ENCODE measurements around the gene NHS.

The NHS gene

DNA sequence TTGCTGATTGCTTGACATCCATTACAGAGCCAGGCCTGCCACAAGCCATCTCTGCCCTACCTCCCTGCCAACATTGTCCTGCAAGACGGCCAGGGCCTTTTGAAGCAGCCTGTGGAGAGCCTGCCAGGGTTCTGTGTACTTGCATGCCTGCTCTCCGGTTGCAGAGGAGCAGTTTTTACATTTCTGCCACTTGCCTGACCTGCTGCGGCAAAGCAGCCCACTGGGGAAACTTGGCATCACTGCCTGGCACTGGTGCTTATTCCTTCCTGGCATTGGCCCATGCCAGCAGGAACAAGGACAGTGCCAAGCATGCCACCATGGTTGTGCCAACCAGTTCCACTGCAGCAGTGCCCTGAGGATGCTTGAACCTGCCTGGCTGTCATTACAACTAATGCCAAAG is 167.1 kb downstream of the NHS start:
- Histone ChIP-seq H3K4me3 (ENCODE audit: low read length) (no peak overlapping the region), H2BK120ac (ENCODE audit: low read depth, low read length) (no peak overlapping the region), H3K9ac (ENCODE audit: low read length) (no peak overlapping the region), H3K79me2 (ENCODE audit: control insufficient read depth, insufficient read depth, low read length) (no peaks in the 10 kb centered on the region), H3K18ac (ENCODE audit: low read length) (no peak overlapping the region), H4K8ac (ENCODE audit: low read depth, low read length) (no peak overlapping the region), H2BK15ac (replicated peaks; ENCODE audit: low read depth) (no peak overlapping the region), H3K79me1 (ENCODE audit: low read length) (no peaks in the 10 kb centered on the region), H3K4me1 (ENCODE audit: control insufficient read depth, low read depth, low read length) (no peaks in the 10 kb centered on the region), H2BK5ac (ENCODE audit: low read length) (no peak overlapping the region), H3K36me3 (ENCODE audit: control insufficient read depth, insufficient read depth, low read length) (no peaks in the 10 kb centered on the region), H3K27me3 (ENCODE audit: insufficient read depth, low read length, poor library complexity) (no peaks in the 10 kb centered on the region), H3K23ac (ENCODE audit: low read length) (no peak overlapping the region), H3K4ac (ENCODE audit: low read depth, low read length) (no peak overlapping the region), H4K5ac (ENCODE audit: low read length) (no peak overlapping the region), H3K27ac (ENCODE audit: low read depth, low read length) (no peak overlapping the region), H3K56ac (ENCODE audit: low read length) (no peak overlapping the region), H3K4me2 (ENCODE audit: low read length) (no peak overlapping the region), H2AK5ac (ENCODE audit: low read length) (no peak overlapping the region)
- no CpG with 5 or more reads among the region's 3 CpGs for WGBS (ENCODE audit: extremely low coverage, insufficient coverage, low lambda C conversion rate)
- DNase-seq, result no peak

DNA sequence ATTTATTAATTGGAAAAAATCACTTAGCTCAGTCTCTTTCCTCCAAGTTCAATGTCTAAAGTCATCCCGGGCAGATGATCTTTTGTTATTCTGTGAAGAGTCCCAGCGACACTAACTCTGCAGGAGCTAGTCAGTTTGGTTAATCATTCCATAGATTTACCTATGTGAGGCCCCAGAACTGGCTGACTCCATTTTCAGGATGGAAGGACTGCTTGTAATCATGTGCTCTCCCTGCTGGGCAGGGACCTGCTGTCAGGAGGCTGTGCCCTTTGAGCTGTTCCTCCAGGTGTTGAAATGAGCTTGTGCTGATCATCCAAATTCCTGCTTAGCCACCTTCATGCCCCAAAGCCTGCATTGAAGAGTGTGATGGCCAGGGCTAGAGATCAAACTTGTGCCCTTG is 169.8 kb downstream of the NHS start:
- Histone ChIP-seq H3K23ac (ENCODE audit: low read length) (no peak overlapping the region), H3K4me2 (ENCODE audit: low read length) (no peak overlapping the region), H3K4ac (ENCODE audit: low read depth, low read length) (no peak overlapping the region), H4K8ac (ENCODE audit: low read depth, low read length) (no peak overlapping the region), H3K27ac (ENCODE audit: low read depth, low read length) (no peak overlapping the region), H3K4me1 (ENCODE audit: control insufficient read depth, low read depth, low read length) (no peaks in the 10 kb centered on the region), H3K36me3 (ENCODE audit: control insufficient read depth, insufficient read depth, low read length) (no peaks in the 10 kb centered on the region), H3K79me1 (ENCODE audit: low read length) (no peaks in the 10 kb centered on the region), H2BK15ac (replicated peaks; ENCODE audit: low read depth) (no peak overlapping the region), H4K5ac (ENCODE audit: low read length) (no peak overlapping the region), H2AK5ac (ENCODE audit: low read length) (no peak overlapping the region), H3K56ac (ENCODE audit: low read length) (no peak overlapping the region), H3K79me2 (ENCODE audit: control insufficient read depth, insufficient read depth, low read length) (no peaks in the 10 kb centered on the region), H3K27me3 (ENCODE audit: insufficient read depth, low read length, poor library complexity) (no peaks in the 10 kb centered on the region), H2BK5ac (ENCODE audit: low read length) (no peak overlapping the region), H3K9ac (ENCODE audit: low read length) (no peak overlapping the region), H2BK120ac (ENCODE audit: low read depth, low read length) (no peak overlapping the region), H3K4me3 (ENCODE audit: low read length) (no peak overlapping the region), H3K18ac (ENCODE audit: low read length) (no peak overlapping the region)
- no peak for DNase-seq
- WGBS (ENCODE audit: extremely low coverage, insufficient coverage, low lambda C conversion rate), result no CpG with 5 or more reads among the region's 2 CpGs

- Histone ChIP-seq H3K18ac (ENCODE audit: low read length) (no peak overlapping the region), H4K5ac (ENCODE audit: low read length) (no peak overlapping the region), H3K4me1 (ENCODE audit: control insufficient read depth, low read depth, low read length) (no peaks in the 10 kb centered on the region), H3K4me3 (ENCODE audit: low read length) (no peak overlapping the region), H3K27ac (ENCODE audit: low read depth, low read length) (no peak overlapping the region), H3K79me2 (ENCODE audit: control insufficient read depth, insufficient read depth, low read length) (no peaks in the 10 kb centered on the region), H3K56ac (ENCODE audit: low read length) (no peak overlapping the region), H4K8ac (ENCODE audit: low read depth, low read length) (no peak overlapping the region), H2AK5ac (ENCODE audit: low read length) (no peak overlapping the region), H3K27me3 (ENCODE audit: insufficient read depth, low read length, poor library complexity) (no peaks in the 10 kb centered on the region), H3K36me3 (ENCODE audit: control insufficient read depth, insufficient read depth, low read length) (no peaks in the 10 kb centered on the region), H3K4me2 (ENCODE audit: low read length) (no peak overlapping the region), H2BK120ac (ENCODE audit: low read depth, low read length) (no peak overlapping the region), H3K23ac (ENCODE audit: low read length) (no peak overlapping the region), H3K4ac (ENCODE audit: low read depth, low read length) (no peak overlapping the region), H3K79me1 (ENCODE audit: low read length) (no peaks in the 10 kb centered on the region), H2BK5ac (ENCODE audit: low read length) (no peak overlapping the region), H2BK15ac (replicated peaks; ENCODE audit: low read depth) (no peak overlapping the region), H3K9ac (ENCODE audit: low read length) (no peak overlapping the region)
- DNase-seq, result no peak
- no CpG with 5 or more reads among the region's 2 CpGs for WGBS (ENCODE audit: extremely low coverage, insufficient coverage, low lambda C conversion rate)
These were observed 171.4 kb downstream of the NHS start for GRCh38 chrX:17546356-17546755.

GRCh38 chrX:17547658-17548057 is 172.7 kb downstream of the NHS start:
- no peaks in the 10 kb centered on the region for H3K4me1 ChIP-seq (ENCODE audit: control insufficient read depth, low read depth, low read length)
- H3K23ac ChIP-seq (ENCODE audit: low read length), result no peak overlapping the region
- H3K27ac ChIP-seq (ENCODE audit: low read depth, low read length), result no peak overlapping the region
- no peak overlapping the region for H2BK15ac ChIP-seq (replicated peaks; ENCODE audit: low read depth)
- DNase-seq, result no peak
- no peak overlapping the region for H3K4ac ChIP-seq (ENCODE audit: low read depth, low read length)
- H4K5ac ChIP-seq (ENCODE audit: low read length), result no peak overlapping the region
- no CpG with 5 or more reads among the region's 2 CpGs for WGBS (ENCODE audit: extremely low coverage, insufficient coverage, low lambda C conversion rate)
- no peaks in the 10 kb centered on the region for H3K79me1 ChIP-seq (ENCODE audit: low read length)
- no peaks in the 10 kb centered on the region for H3K36me3 ChIP-seq (ENCODE audit: control insufficient read depth, insufficient read depth, low read length)
- no peaks in the 10 kb centered on the region for H3K79me2 ChIP-seq (ENCODE audit: control insufficient read depth, insufficient read depth, low read length)
- no peaks in the 10 kb centered on the region for H3K27me3 ChIP-seq (ENCODE audit: insufficient read depth, low read length, poor library complexity)
- H3K9ac ChIP-seq (ENCODE audit: low read length), result no peak overlapping the region
- no peak overlapping the region for H3K56ac ChIP-seq (ENCODE audit: low read length)
- no peak overlapping the region for H2BK120ac ChIP-seq (ENCODE audit: low read depth, low read length)
- H2BK5ac ChIP-seq (ENCODE audit: low read length), result no peak overlapping the region
- H4K8ac ChIP-seq (ENCODE audit: low read depth, low read length), result no peak overlapping the region
- H3K4me2 ChIP-seq (ENCODE audit: low read length), result no peak overlapping the region
- no peak overlapping the region for H2AK5ac ChIP-seq (ENCODE audit: low read length)
- no peak overlapping the region for H3K4me3 ChIP-seq (ENCODE audit: low read length)
- H3K18ac ChIP-seq (ENCODE audit: low read length), result no peak overlapping the region

GRCh38 chrX:17549107-17549651 is 174.2 kb downstream of the NHS start:
- no CpG with 5 or more reads among the region's 6 CpGs for WGBS (ENCODE audit: extremely low coverage, insufficient coverage, low lambda C conversion rate)
- no peaks in the 10 kb centered on the region for H3K4me1 ChIP-seq (ENCODE audit: control insufficient read depth, low read depth, low read length)
- no peak overlapping the region for H3K4me2 ChIP-seq (ENCODE audit: low read length)
- H4K8ac ChIP-seq (ENCODE audit: low read depth, low read length), result no peak overlapping the region
- H3K36me3 ChIP-seq (ENCODE audit: control insufficient read depth, insufficient read depth, low read length), result no peaks in the 10 kb centered on the region
- H3K18ac ChIP-seq (ENCODE audit: low read length), result no peak overlapping the region
- no peaks in the 10 kb centered on the region for H3K27me3 ChIP-seq (ENCODE audit: insufficient read depth, low read length, poor library complexity)
- no peaks in the 10 kb centered on the region for H3K79me1 ChIP-seq (ENCODE audit: low read length)
- no peak overlapping the region for H3K27ac ChIP-seq (ENCODE audit: low read depth, low read length)
- no peak overlapping the region for H3K4ac ChIP-seq (ENCODE audit: low read depth, low read length)
- H4K5ac ChIP-seq (ENCODE audit: low read length), result no peak overlapping the region
- no peak overlapping the region for H3K56ac ChIP-seq (ENCODE audit: low read length)
- no peaks in the 10 kb centered on the region for H3K79me2 ChIP-seq (ENCODE audit: control insufficient read depth, insufficient read depth, low read length)
- no peak overlapping the region for H2AK5ac ChIP-seq (ENCODE audit: low read length)
- no peak overlapping the region for H3K23ac ChIP-seq (ENCODE audit: low read length)
- no peak overlapping the region for H3K9ac ChIP-seq (ENCODE audit: low read length)
- no peak for DNase-seq
- H2BK5ac ChIP-seq (ENCODE audit: low read length), result no peak overlapping the region
- no peak overlapping the region for H2BK15ac ChIP-seq (replicated peaks; ENCODE audit: low read depth)
- no peak overlapping the region for H3K4me3 ChIP-seq (ENCODE audit: low read length)
- no peak overlapping the region for H2BK120ac ChIP-seq (ENCODE audit: low read depth, low read length)

DNA sequence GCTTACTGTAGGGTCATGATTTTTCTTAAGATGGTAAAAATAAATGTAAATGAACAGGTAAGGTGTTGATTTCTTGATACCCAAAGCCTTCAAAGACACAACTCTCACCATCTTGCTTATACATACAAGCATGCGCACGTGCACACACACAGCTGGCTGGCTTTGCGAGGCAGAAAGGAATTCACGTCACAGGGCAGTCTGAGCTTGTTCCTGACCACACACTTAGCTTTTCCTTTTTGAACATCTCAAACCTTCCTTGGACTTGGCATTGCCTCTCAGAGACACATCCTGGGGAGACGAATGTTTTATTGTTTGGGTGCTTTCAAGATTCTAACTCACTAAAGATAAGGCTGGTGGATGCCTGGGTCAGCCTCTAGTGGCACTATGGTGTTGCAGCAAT is 175.0 kb downstream of the NHS start:
- Histone ChIP-seq H3K4me3 (ENCODE audit: low read length) (no peak overlapping the region), H2AK5ac (ENCODE audit: low read length) (no peak overlapping the region), H3K79me1 (ENCODE audit: low read length) (no peaks in the 10 kb centered on the region), H3K79me2 (ENCODE audit: control insufficient read depth, insufficient read depth, low read length) (no peaks in the 10 kb centered on the region), H3K27ac (ENCODE audit: low read depth, low read length) (no peak overlapping the region), H3K36me3 (ENCODE audit: control insufficient read depth, insufficient read depth, low read length) (no peaks in the 10 kb centered on the region), H4K5ac (ENCODE audit: low read length) (no peak overlapping the region), H3K4me1 (ENCODE audit: control insufficient read depth, low read depth, low read length) (no peaks in the 10 kb centered on the region), H2BK15ac (replicated peaks; ENCODE audit: low read depth) (no peak overlapping the region), H3K4ac (ENCODE audit: low read depth, low read length) (no peak overlapping the region), H4K8ac (ENCODE audit: low read depth, low read length) (no peak overlapping the region), H3K18ac (ENCODE audit: low read length) (no peak overlapping the region), H3K23ac (ENCODE audit: low read length) (no peak overlapping the region), H3K9ac (ENCODE audit: low read length) (no peak overlapping the region), H3K27me3 (ENCODE audit: insufficient read depth, low read length, poor library complexity) (no peaks in the 10 kb centered on the region), H3K56ac (ENCODE audit: low read length) (no peak overlapping the region), H3K4me2 (ENCODE audit: low read length) (no peak overlapping the region), H2BK5ac (ENCODE audit: low read length) (no peak overlapping the region), H2BK120ac (ENCODE audit: low read depth, low read length) (no peak overlapping the region)
- no peak for DNase-seq
- WGBS (ENCODE audit: extremely low coverage, insufficient coverage, low lambda C conversion rate), result no CpG with 5 or more reads among the region's 5 CpGs
